HG02571 (cell line): Measurements from ENCODE around the gene LAPTM4A.
"Not testable (repeated sequence)": the region's sequence is repeated elsewhere in the genome, so short reads cannot be mapped to it uniquely, and the experiment has no call there.

ENCODE experiments used
- ATAC-seq: cut with Tn5 transposase; IDR thresholded peaks from one replicate; pipeline ENCODE4 v1.9.1; 2021; ENCODE audit warnings: mild to moderate bottlenecking, moderate library complexity; ENCODE audit not compliant: unreplicated experiment

Gene LAPTM4A

GRCh38 chr2:20052861-20053281 is 1.4 kb upstream of the LAPTM4A start:
- no peak for ATAC-seq

GRCh38 chr2:20052229-20052851 is 912 bp upstream of the LAPTM4A start:
- no peak for ATAC-seq

- ATAC-seq: peak; percentile 18
Measured at GRCh38 chr2:20050646-20051531, 539 bp downstream of the LAPTM4A start.

- no peak for ATAC-seq
Measured at GRCh38 chr2:20050104-20050645, 1.3 kb downstream of the LAPTM4A start.

- ATAC-seq: no peak
Measured at GRCh38 chr2:20049637-20050036, 1.8 kb downstream of the LAPTM4A start.

- ATAC-seq: no peak
Measured at GRCh38 chr2:20048488-20049448, 2.7 kb downstream of the LAPTM4A start.

- not testable (repeated sequence) for ATAC-seq
Measured at GRCh38 chr2:20045712-20046292, 5.6 kb downstream of the LAPTM4A start.

- ATAC-seq: no peak
Measured at GRCh38 chr2:20044778-20045177, 6.7 kb downstream of the LAPTM4A start.

GRCh38 chr2:20042531-20042930 is 8.9 kb downstream of the LAPTM4A start:
- ATAC-seq: no peak

GRCh38 chr2:20040489-20041172 is 10.8 kb downstream of the LAPTM4A start:
- ATAC-seq: no peak

GRCh38 chr2:20037660-20038059 is 13.8 kb downstream of the LAPTM4A start:
- no peak for ATAC-seq

- ATAC-seq: no peak
Measured at GRCh38 chr2:20035955-20036666, 15.3 kb downstream of the LAPTM4A start.

GRCh38 chr2:20034821-20035220 is 16.6 kb downstream of the LAPTM4A start:
- ATAC-seq: no peak

GRCh38 chr2:20034218-20034617 is 17.2 kb downstream of the LAPTM4A start:
- no peak for ATAC-seq

- ATAC-seq: no peak
Measured at GRCh38 chr2:20033322-20033721, 18.1 kb downstream of the LAPTM4A start.

- no peak for ATAC-seq
Measured at GRCh38 chr2:20030224-20030623, 21.2 kb downstream of the LAPTM4A start.

GRCh38 chr2:20027705-20028434 is 23.6 kb downstream of the LAPTM4A start:
- no peak for ATAC-seq

- no peak for ATAC-seq
Measured at GRCh38 chr2:20027260-20027677, 24.2 kb downstream of the LAPTM4A start.
